HL-60/S4 treated with phorbol 12-myristate 13-acetate at 8.2 ng/mL for 4 days and 3 days (cell line): ENCODE measurements around the gene RASL10A.

Experiments used
- in situ Hi-C: fragments of 300-500 bp; cut with MboI; formaldehyde crosslinking; loops from 2 replicates; pipeline ENCODE4 v1.15.0; 2022; ENCODE audit warnings: low sequenced_read_pairs

The RASL10A gene

DNA sequence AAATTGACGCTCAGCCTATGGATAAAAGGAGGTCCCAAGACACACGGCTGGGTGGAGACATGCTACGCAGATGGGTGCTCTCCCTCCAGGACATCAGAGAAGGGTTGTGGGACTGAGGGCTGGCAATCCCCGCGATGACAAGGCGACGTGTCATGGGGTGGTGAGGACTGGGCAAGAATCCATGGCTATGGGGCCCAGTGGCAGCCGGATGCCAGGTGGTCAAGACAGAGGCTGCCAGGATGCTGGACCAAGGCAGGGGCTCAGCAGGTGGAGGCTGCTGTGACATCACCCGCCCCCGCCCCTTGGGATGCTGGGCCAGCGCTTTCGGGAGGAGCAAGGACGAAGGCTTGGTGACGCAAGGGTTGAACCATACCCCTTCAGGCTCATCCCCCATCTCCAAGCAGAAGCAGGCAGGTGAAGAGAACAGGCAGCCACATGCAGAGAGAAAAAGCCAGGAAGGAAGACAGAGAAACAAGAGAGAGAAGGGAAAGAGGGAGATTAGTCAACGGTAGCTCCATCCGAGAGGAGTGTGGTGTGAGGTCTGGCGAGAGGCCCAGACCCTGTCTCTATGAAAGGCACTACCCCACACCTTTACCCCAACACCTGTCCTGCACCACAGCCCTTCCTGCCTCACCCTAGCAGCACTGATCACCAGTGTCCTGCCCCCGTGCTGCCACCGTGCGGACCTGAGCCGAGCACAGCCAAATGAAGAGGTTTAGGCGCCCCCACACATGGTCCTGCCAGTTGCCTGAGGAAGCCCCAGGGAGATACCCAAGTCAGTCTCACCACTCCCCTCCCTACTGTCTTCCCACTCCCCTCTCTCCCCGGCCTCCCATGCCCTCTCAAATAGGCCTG lies 24.1 kb upstream of the RASL10A start:
- in situ Hi-C loops, result no loop called here

DNA sequence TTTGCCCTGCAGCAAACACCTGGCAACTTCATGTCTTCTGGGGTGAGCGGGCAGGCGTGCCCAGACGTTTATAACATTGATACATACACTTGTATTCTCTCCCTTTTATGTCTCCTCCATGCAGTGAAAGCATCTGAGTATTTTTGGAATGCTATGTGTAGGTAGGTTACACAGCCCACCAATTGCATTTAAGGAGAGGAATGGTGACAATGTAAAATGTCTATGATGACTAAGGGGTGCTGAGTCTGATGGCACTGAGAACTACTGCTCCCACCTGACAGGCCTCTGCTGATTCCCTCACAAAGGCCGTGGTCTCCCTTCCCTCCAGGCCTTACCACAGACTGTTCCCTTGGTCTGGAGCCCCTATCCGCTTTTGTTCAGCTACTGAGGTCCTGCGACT lies 22.9 kb upstream of the RASL10A start:
- in situ Hi-C loops, result no loop called here

DNA sequence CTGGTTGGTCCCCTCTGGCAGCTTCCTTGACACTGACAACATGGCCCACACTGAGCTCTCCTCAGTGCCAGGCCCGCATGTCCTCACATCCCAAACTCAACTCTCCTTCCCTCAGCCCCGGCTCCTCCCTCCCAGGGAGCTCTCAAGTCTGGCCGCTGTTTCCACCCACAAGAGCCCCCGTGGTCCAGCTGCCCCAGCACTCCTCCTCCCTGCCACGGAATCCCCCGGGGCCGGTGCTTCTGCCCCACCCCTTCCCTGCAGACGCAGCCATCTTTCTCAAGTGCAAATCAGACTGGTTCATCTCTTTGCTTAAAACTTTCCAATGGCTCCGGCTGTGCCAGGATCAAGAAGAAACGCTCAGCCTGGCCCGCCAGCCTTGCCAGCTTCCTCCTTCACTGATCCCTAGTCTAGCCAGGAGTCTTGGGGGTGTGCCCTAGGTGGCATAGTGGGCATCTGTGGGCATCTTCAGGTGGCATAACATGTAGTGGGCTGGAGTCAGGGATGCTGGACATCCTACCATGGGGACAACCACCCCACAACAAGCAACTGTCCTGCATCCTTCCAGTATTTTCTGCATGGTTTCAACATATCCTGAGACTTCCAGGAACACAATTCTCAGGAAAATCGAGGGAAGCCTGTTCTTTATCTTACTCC lies 22.3 kb upstream of the RASL10A start:
- in situ Hi-C loops, result no loop called here

DNA sequence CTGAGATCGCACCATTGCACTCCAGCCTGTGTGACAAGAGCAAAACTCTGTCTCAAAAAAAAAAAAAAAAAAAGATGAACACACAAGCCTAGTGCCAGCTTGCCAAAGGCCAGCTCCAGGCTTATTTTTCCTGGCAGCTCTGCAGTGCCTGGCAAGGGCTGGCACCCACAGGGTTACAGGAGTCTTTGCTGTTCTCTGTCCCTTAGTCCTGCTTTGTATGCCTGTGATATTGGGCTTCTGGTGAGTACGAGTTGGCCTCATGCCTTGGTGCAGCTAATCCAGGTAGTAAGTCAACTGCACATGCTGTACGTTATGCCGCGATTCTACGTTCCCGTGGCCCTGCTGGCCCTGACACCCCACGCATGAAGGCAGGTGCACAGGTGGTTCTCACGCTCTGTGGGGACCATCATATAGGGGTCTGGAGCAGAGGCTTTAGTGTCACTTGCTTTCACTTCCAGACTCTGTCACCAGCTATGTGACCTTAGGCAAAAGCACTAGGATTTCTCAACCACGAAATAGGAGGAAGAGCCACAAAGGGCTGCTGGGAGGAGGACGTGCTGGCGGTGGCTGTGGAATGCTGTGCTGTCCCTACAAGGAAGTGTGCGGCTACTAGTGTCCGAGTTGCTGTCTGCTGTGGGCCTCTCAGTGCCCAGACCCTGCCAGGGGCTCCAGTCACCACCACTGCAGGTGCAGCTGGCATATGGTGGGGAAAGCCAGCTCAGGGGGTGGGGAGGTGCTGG lies 21.4 kb upstream of the RASL10A start:
- in situ Hi-C loops, result no loop called here

DNA sequence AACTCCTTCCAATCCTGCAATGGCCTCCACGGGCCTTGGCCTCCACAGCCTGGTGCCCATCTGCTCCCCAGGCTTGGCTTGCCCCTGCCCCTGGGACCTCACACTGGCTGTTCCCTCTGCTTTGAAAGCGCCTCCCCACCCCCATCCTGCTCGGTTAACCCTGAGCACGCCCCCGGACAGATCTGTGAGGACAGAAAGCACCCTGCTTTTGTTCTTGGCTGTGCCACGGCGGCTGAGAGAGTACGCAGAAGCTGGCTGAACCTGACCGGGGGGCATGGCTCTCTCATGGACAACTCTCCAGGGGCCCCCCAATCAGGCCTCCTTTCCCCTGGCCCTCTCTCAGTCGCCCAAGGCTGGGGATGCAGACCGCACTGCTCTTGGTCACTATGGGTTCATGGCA lies 20.2 kb upstream of the RASL10A start:
- in situ Hi-C loops, result no loop called here

- in situ Hi-C loops, result no loop called here
Observed at GRCh38 chr22:29334696-29335344, 19.3 kb upstream of the RASL10A start.

DNA sequence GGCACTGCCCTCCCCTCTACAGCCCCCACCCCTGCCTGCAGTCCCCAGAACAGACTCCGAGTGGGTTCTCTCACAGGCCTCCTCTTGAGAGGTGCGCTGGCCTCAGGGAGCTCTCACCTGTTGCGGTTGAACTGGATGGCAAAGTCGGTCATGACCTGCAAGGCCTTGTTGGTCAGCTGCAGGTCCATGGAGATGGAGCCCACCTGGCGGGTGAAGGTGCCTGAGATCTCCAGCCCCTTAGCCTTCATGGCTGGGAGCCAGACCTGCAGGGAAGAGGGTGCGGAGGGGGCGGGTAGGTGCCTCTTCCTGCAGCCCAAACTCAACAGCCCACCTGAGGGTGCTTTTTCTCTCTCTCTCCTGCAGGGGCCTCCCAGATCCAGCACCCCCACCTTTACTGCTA lies 18.7 kb upstream of the RASL10A start:
- in situ Hi-C loops, result no loop called here

GRCh38 chr22:29332886-29333496 lies 17.5 kb upstream of the RASL10A start:
- in situ Hi-C loops, result no loop called here

DNA sequence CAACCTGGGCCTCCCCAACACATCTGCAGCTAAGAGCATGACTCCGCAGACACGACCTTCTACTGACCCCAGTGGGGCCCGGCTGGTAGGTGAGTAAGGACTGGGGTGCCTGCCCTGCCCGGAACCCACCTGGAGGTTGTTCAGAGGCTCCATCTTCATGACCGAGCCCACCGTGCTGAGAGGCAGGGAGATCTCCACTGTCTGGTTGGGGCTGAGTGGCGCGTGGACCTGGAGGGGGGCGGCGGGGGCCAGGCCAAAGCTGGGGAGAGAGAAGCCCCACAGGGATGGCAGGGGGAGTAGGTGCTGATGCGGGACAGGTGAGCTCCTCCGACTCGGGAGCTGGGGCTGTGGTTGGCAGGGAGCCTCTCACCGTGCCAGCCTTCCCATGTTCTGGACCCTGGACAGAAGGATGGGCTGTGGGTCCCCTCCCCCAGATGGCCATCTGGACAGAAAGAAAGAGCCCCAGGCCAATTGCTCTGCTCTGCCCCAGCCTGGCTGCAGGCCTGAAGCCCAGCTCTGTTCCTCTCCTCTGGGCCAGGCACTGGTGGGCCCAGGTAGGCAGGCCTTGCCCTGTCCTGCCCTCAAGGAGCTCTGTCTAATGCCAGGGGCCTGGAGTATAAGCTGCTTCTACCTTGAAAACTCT lies 16.3 kb upstream of the RASL10A start:
- in situ Hi-C loops, result no loop called here

- in situ Hi-C loops, result no loop called here
Observed at GRCh38 chr22:29331213-29331612, 15.7 kb upstream of the RASL10A start.

DNA sequence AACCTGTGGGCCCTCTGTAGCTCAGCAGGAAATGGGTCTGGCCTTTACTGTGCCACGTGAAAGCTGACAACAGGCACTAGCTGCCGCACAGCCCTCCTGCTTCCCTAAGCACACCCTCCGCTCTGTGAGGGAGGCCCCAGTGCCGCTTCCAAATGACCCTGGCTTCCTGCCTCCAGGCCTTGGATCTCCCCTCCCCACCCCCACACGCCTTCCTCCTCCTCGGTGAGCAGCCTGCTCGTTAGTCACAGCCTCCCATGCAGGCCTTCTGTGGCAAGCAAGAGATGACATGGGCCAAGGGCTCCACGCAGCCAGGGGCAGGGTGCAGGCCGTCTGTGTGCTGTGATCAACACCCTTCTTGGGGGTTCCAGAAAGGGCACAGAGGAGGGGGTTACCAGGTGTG lies 15.3 kb upstream of the RASL10A start:
- in situ Hi-C loops, result no loop called here

DNA sequence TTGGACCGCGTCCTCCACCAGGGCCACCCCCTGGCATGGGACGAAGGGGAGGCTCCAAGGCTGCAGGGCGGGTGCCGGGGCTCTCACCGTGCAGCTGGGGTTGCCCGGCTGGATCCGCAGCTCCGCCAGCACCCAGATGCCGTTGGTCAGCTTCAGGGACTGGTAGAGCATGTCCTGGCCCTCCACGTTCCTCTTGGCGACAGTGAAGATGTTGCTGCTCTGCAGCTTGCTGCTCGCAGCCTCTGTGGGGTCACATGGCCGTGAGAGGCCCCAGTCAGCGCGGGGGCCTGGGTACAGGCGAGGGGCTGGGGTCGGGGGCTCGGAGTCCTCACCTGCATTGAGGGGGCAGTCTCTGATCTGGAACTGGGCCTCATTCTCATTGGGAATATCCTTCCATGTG lies 14.8 kb upstream of the RASL10A start:
- in situ Hi-C loops, result no loop called here

DNA sequence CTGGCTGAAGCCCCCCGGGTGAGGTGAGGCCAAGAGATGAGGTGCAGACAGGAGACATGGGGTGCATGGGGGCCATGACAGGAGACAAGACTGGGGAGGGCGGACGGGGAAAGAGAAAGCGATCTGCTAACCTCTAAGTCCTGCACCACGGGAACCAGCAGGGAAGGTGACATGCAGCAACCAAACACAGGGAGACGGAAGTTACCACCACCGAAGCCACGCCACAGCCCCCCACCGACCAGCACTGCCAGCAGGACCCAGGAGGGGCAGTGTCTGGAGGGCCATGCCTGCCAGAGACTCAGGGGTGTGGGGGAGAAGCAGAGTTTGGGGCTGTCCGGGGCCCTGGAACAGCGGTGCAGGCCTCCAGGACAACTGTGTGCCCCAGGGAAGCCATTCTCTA lies 14.1 kb upstream of the RASL10A start:
- in situ Hi-C loops, result no loop called here

- in situ Hi-C loops, result no loop called here
Observed at GRCh38 chr22:29328566-29329500, 13.3 kb upstream of the RASL10A start.

- in situ Hi-C loops, result no loop called here
Observed at GRCh38 chr22:29328055-29328454, 12.6 kb upstream of the RASL10A start.

- in situ Hi-C loops, result no loop called here
Observed at GRCh38 chr22:29327089-29327764, 11.7 kb upstream of the RASL10A start.

GRCh38 chr22:29326481-29326880 lies 11.0 kb upstream of the RASL10A start:
- in situ Hi-C loops, result no loop called here

GRCh38 chr22:29325785-29326315 lies 10.4 kb upstream of the RASL10A start:
- in situ Hi-C loops, result no loop called here
